GM21367 (cell line): ENCODE measurements around the gene FBN1.

Source experiments
- ATAC-seq: cut with Tn5 transposase; IDR thresholded peaks from one replicate; pipeline ENCODE4 v1.9.1; 2021; ENCODE audit not compliant: unreplicated experiment

FBN1 gene

DNA sequence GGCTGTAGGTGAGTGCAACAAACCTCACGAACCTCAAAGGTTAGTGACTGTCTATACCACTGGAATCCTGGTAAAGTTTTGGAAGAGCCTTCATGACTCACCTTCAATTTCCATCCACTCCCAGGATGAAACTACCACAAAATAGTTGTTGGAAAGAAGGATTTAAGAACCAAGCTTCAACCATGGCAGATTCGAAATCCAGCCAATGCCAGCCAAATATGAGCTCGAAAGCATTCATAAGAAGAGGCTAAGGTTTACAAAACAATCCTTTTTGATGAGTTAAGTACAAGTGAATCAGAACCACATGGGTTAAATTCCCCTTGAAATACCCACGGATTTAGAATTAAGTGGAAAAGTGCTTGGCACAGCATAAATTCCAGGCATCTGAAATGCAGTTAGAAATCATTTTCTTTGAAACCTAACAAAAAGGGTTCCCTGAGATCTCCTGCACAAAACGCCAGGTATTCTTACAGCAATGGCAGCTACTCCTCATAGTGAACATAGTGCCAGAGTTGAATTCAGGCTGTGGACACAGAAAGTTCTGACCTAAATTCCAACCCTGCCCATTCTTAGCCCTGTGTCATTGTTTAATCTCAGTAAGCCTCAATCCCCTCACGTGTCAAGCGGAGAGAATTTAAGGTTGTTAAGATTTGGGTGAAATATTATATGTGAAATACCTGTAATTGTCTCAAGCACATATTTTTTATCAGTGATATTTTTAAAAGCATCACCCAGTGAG is 89.2 kb downstream of the FBN1 start:
- ATAC-seq: no peak

DNA sequence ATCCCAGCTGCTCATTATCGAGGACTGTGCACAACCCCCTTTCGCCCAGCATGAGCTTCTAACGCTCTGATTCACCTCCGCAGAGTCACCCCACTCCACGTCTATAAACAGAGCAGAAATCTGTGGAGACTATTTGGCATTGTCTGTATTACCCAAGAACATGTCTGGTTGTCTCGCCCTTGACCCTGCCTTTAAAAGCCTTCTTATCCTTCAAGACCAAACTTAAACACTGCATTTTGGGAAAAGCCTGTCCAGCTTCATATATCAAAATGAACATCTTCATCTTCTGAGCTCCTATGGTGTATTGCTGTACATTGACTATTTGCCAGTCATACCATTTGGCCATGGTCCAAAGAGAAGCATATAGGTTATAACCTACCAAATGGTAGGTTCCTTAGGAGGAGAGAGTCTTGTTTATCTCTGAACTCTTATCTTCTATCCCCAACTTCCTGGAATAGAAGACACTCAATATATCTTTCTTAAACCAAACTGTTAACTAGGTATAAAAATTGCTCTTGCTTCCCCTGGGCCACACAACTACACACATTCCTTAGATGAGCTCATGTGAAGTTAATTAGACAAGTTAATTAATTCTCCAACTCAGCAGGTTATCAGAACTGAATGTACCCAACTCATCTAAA is 90.1 kb downstream of the FBN1 start:
- ATAC-seq: no peak

DNA sequence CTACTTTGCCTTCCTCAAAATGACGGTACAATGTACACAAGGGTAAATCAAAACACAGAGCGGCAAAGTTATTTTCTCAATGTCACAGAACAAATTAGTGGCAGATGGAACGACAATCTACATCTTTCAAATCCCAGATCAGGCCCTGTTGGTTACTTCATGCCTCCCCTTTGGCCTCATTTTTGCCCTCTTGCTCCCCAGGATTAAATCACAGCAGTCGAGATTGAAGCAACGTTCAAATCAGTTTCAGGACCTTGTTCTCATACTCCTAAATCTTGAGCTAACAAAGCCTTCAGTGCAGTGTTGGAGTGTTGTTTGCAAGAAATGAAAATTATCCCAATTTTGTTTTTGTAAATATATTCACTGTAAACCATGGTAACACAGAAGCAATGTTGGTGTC is 91.4 kb downstream of the FBN1 start:
- ATAC-seq: no peak

DNA sequence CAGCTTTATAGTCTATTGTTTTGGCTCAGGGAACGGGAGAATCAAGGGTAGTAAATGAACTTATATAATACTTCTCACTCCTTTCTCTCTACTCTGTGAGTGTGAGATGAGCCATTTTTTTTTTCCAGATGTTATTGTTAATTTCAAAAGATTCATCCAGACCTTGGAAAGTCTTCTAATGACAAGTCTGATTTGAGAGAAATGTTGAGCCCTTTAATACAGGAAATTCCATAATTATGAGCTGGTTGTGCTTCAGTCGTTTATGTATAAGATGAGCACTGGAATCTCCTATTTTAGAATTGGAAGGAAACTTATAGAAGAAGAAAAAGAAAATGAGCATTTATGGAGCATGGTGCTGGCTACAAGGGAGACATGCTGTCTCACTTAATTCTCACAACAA is 92.0 kb downstream of the FBN1 start:
- ATAC-seq: no peak

DNA sequence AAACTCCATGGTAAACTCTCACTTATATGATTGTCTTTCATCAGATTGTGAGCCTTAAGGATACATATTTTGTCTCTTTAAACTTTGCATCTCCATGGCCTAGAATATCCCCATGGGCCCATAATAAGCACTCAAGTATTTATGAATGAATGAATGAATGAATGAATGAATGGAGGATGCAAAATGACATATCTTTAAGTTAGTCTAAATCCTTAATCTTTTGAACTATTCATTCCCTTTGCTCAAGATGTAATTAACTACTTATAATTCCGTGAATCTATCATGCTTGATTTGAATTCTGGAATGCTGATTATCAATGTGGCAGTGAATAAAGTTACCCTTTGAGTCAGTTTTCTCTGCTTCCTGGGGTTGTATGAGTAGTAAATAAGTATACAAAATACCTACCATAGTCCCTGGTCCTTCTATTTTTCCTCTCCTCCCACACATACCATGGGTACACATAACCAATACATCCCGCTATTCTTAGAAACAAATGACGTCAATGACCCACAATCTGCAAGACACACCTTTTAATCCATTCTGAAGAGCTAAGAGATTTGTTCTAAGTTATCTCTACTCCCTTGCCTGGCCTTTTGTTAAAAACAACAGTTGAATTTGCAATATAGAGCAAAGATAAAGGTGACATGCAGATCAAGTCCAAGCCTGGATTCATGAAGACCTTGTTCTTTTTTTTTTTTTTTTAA is 94.5 kb downstream of the FBN1 start:
- no peak for ATAC-seq

DNA sequence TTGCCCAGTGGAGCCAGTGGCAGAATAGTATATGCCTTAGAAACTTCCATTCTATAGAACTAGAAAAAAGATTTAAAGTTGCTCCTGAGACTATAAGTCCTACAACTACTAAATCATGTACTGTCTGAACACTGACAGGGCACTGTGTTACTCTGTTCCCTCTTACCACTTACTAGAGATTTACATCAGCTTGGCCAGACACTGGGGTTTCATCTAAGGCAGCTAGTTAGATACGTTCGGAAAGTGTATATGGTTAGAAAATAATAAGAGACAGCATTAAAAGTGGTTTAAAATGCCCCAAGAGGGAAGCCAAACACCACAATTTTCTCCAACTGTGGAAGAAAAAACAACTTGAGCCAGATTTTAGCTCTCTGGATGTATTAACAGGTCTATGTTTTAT is 97.1 kb downstream of the FBN1 start:
- no peak for ATAC-seq

DNA sequence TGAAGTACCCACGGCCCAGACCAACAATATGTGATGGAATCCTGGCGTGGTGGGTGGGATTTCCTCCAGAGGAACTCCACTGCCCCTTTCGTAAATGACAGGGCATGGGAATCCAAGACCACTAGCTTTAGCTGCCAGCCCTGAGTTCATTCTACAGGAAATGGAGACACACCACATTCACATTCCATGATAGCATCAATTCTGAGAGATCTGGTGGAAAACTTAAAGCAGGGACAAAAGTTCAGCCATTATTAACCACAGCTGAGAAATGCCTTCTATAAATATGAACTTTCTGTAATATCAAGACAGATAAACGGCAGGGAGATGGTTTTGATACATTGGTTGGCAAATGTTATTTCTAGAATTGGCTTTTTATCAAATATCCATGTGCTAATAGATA is 98.2 kb downstream of the FBN1 start:
- ATAC-seq: no peak

DNA sequence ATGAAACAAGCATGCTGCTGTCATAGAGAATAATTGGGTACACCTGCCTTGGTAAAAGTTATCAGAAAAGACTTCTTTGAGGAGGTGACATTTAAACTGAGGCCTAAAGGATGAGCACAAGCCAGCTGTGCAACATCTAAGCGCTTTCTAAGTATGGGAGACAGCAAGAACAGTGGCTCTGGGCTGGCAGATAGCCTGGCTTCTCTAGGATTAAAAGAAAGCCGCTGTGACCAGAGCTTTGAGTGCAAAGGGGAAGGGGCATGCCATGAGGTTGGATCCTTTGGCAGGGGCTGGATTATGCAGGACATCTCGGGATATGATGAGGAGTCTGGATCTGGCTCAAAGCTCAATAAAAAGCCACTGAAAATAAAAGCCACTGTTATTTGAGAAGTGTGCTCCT is 99.2 kb downstream of the FBN1 start:
- ATAC-seq: no peak

DNA sequence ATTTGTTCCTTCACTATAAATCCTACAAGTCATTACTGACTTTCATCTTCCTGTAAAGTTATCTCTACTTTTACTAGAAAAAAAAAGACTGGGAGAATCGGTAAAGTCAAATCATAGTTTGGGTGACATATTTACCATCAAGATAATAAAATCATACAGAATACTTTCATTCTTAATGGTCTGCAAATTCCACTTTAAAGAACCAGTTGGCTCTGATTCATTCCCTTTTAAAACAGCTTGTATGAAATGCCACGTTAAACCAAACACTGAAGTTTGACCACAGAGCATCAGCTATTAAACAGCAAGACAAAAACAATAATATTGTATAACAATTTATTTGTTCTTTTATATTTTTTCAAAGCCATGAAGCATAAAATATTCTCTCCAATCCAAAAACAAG is 100.7 kb downstream of the FBN1 start:
- ATAC-seq: no peak

DNA sequence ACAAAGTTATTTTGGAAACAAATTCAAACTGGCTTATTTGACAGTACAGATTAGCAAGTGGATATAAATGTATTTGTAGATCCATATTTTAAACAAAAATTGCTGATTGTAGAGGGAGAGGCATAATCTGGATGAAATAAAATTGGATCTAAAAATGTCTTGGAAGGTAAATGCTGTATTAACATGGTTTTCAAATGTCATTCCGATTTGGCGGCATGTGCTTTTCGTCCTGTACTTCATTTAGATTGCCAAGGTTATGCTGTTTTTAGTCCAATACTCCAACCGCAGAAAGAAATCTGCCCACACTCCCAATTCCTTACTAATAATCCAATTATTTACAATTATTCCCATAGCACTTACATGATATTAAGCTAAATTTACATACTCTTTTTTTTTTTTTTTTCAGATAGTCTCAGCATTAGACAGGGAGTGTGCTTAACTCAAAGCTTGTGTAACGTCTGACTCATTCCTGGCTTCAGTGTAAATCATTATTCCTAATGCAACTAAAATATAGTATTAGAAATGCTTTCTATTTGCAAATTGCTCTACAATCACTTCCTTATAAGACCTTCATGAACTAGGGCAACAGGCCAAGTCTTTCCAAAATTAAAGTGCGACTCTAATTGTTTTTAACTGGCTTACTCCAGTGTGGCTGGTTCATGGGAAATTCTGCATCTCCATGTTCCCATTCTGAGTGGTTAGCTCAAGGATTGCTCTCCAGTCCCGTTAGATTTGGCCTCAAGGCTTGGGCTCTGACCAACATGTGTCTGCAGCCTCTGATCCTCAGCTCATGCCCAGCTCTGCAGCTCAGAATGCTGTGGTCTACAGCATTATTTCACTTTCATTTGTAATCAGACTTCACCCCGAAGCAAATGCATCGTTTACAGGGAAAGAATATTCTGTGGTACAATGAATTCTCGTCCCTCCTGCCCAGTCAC is 103.9 kb downstream of the FBN1 start:
- ATAC-seq: no peak

DNA sequence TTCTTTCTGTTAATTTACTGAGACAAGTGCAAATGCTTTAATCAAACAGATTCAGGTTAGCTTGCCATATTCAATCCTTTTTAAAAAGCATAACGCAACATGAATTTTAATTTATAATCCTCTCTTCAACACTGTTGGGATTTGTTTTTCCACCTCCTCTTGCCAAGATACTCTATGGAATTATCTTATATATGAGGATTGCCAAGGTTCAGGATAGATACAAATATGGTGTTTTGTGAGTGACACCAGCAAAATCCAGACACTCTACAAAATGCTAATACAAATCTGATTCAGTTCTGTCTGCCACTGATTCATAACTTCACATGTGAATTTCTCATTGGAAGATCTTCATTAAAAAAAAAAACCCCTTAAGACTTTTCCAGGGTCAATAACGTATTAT is 104.8 kb downstream of the FBN1 start:
- ATAC-seq: no peak

DNA sequence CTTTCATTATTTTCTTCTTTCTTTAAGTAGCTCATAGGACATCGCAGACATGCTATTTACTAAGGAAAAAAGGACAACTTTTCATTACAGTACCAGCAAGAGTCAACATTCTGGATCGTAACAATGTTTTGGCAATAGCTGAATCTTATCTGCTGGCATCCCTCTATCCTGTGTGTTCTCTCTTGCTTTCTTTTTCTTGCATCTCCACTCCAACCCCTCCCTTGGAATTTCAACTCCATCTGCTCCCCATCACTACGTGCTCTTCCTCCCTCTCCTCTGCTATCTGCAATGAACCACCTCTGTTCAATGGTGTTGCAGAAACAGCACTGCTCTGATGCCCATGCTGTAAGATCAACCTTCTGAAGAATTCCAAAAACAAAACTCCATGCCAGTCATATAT is 106.6 kb downstream of the FBN1 start:
- ATAC-seq: no peak

DNA sequence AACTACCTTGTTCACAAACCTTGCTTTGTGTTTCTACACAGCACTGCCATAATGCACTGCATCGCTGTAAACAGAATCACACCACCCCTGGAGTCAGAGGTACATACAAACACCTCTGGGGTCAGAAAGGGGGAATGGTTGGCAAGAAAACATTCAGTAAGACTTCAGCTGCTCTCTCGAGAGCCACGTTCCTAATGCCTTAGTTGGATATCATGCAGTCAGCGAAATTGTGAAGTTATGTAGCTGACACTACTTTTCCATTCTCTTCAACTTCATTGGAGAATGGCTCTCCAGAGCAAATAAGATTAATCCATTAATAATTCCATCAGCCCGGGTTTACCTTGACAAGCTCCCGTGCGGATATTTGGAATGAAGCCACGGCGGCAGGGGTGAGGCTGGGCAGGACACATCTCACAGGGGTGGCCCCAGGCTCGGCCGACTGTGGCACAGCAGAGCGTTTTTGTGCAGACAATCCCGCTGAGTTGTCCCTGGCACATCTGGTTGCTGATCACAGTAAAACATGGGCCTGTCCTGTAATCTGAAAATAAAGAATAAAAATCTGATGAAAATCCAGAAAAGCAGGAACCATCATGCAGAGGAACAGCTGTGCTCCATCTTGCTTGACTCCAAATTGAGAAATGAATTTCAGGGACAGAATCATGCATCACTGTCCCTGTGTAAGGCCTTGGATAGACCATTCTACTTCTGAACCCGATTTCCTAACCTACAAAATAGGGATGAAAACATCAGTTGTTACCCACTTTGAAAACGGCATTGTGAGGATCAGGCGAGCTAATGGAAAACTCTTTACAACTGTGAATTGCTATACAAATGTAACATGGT is 108.0 kb downstream of the FBN1 start:
- ATAC-seq: no peak

DNA sequence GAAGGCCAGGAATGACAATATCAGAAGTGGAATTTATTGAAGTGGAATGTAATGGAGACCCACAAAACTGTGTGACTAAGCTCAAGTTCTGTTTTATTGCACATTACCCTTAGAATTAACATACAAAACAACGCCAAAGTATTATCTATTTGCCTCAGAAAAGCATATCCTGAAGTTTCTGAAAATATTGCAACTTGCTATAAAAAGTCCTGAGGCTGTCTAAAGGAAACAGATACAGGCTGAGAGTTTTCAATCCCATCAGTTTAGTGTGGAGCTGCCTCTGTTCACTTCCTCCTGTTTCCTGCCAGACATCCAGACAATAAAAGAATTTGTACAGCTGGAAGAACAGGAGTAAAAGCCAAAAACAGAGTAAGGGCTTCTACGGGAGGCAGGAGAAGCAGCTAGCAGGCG is 108.8 kb downstream of the FBN1 start:
- no peak for ATAC-seq

DNA sequence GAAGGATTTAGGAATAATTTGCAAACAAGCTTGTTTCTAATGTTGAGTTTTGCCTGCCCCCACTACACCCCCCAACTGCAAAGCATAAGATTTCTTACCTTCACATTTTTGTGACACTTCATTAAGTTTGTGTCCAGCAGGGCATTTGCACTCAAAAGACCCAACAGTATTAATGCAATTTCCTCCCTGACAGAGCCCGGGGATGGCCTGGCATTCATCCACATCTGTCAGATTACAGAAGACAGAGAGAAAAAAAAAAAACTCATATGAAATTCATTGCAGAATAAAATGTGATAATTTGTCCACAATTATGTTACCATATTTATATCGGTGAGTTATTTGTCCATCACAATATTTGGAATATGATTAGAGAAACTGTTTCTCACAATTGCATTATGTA is 111.5 kb downstream of the FBN1 start:
- ATAC-seq: no peak

DNA sequence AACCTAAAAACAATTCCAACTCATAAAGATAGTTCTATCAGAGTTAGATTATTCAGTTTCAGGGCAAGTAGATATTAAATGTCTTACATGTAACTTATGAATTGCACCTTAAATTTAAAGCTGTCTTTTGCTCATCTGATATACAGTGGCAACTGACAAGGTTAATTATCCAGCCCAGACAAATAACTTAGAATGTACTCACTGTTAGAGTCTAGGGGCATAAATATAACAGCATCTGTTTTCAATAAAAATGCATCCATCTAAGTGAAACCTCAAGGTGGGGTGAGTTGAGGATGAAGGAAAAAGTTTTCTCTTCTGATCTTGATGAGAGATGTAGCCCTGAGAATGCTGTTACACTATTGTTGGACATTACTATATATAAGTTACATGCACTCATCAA is 112.6 kb downstream of the FBN1 start:
- no peak for ATAC-seq

DNA sequence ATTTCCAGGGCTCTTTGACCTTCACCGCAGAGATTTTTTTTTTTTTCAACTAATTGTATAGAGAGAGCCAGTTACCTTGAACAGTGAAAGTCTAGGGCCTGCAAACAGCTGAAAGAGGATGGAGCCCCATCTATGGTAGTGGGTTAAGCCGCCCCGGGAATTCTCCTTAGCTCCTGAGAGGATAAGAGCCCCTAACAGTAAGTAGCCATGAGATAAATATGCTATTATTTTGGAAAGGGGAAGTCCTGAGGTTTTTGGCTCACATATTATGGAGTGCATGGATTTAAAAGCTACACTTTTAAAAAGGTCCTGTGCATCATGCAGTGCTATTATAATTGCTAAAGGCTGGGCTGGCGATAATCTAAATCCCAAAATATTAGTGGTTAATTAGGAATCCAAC is 115.0 kb downstream of the FBN1 start:
- ATAC-seq: no peak

DNA sequence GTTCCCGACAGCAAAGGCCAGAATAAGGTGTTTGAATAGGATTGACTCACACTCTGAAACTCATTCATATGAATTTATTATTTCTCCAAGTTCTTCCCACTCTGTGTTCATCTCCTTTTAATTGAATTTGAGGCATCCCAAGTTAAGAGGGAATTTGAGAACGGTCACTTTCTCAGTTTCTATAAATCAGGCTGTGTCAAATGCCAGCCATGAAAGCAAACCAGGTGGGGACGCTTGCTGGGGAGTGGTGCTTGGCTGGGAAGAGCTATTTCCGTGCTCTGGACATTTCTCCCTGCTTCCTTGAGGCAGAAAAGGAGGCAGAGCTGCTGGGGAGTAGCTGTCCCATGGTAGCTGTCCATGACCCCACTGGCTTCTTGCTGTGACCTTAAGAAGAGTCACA is 116.6 kb downstream of the FBN1 start:
- no peak for ATAC-seq

DNA sequence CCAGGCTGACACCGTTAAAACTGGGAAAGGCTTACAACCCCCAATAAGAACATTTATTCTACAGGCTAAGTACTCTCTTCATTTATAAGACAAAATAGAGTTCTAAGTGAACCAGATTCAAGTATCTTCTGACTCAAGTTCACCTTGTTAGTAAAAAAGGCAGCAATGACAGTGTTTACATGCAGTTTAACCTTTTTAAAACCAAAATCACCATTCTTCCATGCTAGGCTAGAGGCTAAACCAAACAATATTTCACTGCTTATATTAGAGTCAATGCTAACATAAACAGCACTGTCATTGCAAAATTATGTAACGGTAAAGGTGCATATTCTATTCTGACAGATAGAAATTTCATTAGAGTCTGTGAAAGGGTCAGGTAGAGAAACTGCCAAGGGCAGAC is 118.0 kb downstream of the FBN1 start:
- no peak for ATAC-seq

DNA sequence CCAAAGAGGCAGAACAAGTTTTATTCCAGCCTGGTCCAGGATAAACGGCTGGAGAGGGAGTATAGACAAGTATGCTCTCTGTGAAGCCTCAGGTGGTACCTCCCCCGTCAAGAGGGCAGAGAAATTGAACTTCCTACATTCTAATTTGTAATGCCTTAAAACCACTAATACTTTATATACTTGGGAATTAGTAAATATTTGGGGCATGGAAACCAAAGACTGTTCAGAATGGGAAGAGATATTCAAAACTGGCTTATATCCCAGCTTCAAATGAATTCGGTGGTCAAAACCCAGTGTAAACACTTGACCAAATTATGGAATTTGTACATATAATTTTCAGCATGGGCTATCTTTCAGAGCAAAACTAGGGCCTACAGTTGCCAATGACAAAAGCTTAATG is 122.6 kb downstream of the FBN1 start:
- no peak for ATAC-seq
